GM19238 (cell line): ENCODE results near the gene PTPRF.

Experiments used
- DNase-seq: peaks from one replicate; pipeline ENCODE4 v3.0.0; 2011; ENCODE audit warnings: low spot score; ENCODE audit not compliant: insufficient read length

Gene PTPRF

DNA sequence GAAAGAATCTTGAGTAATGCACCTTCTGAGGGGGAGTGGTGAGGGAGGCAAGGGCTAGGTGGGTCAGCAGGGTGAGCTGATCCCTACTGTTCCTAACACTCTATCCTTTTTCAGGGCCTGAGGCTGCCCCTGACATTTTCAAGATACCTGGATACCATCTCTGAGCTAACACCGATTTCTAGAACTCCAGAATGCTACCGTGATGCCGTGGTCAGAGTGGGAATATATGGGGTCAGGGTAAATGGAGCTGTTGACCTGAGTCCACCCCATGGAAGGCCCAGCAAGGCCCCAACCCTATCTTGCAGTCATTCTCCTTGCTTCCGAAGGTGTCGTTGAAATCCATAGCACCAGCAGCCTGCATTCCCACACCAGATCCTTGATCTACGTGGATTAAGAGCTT, 18.0 kb upstream of the PTPRF start:
- no peak for DNase-seq

DNA sequence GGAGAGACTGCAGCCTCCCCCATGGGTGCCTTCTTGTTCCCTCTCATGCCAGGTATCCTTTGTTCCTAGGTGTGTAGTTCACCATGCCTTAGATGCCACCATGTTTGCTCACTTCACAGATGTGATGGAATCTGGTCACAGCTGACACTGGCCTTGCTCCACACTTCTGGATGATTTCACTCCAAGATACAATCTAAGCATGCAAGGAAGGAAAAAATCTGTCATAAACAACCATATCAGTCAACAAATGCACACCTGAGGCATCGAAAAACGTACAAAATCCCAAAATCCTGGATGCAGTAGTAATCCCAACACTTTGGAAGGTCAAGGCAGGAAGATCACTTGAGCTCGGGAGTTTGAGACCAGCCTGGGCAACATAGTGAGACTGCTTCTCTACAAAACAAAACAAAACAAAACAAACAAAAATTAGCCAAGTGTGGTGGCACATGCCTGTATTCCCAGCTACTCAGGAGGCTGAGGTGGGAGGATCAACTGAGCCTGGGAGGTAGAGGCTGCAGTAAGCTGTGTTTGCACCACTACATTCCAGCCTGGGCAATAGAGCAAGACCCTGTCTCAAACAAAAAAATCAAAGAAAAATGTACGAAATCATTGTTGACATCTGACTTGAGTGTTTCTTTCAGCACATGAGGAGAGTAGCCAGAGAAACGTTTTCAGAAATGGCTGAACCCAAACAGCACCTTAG, 17.1 kb upstream of the PTPRF start:
- DNase-seq = no peak

DNA sequence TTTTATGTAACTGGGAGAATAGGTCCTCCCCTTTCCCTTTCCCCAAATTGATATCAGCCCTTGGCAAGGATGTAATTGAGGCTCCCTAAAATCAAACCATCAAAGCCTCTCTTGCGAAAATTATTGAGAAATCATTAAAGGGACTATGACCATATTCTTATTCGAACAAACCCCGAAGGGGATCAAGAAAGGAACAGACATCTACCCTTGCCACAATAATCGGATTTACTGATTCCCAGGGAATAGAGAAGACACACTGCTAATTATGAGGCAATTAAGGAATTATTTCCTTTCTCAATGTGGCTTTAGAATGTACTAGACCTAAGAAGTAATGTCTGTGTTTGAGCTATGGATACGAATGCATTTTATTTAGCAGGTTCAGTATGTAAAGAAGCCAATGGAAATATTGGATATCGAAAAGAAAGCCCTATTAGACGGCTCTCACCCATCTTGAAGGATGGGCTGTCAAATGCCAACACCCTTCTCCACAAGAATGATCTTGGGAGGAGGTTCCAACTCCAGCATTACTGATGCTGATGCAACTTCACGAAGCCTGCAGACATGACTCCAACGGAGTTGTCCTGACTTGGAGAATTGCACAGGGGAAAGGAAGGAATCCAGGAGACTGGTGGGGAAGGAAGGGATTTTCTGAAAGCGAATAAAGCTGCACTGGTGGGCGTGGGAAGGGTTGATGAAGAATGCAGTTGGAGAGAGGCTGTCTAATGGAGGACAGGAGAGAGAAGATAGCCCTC, 11.6 kb upstream of the PTPRF start:
- no peak for DNase-seq

DNA sequence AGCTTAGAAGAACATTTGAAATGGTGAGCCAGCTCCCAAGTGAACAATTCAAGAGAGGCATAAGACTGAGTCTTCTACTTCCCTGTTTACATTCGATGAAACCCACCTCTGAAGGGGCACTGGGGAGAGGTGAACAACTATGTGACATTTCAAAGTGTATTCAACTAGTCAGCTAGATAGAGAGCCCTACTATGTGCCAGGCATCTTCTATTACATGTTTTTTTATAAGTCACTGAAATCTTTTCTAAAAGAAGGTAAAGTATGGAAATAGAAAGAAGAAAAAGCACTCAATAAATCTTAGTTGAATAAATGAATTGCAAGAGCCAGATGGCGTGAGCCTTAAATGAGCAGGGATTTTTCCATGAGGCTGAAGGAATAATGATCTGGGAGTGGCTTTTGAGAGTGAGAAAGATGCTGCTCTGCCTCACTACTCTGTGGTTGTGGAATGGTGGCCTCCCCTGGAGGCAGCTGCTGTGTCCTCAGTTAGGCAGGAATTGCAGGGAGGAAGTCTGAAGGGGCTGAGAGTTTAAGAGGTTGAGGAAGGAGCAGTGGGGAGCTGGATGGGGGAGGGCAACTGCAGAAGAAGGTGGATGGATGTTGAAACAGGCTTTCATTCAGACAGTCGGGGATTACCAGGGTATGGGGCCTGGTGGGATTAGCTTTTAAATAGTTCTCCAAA, 10.4 kb upstream of the PTPRF start:
- no peak for DNase-seq

DNA sequence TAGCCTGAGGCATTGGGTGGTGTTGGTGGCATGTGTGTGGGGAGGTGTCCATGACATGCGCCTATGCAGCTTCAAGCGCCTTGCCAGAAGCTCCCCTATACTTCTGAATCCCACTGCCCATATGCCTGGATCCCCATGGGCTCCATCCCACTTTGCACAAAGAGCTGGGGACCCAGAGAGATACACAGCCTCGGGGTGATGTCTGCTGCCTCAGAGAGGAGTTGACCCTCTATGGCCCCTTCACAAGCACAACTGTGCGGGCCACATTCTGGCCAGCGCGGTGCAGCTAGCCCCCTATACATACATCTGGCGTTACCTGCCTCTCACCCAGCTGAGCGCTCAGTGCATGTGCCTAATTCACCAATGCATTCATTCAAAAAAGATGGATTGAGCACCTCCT, 9.6 kb upstream of the PTPRF start:
- DNase-seq = no peak

DNA sequence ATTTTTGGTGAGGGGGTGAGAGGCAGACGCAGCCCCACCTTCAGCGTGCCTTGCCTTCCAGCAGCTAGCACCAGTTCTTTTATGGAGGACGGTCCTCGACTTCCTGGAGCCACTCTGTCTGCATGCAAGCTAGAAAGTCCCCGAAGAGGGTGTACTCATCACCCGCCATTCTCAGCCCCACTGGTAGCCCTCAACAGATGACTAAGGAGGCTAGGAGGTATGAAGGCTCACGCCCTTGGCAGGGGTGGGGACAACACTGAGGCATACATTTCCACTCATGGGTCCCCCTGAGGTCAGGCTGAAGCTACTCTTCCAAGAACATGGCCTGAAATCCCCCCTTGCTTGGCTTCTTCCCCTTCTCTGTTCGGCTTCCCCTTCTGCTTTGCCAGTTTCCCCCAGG, 8.9 kb upstream of the PTPRF start:
- DNase-seq = no peak

DNA sequence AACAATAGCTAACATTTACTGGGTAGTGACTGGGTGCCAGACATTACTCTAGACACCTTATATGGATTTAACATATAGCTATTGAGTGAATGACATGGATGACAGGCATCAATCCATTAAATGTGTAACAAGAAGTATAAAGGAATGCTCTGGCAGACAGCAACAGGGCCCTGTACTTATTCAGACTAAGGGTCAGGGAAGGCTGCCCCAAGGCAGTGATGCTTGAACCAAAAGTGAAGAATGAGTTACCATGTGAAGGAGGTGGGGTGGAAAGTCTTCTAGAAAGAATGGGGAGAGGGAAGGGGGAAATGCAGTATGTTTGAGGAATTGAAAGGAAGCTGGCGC, 8.3 kb upstream of the PTPRF start:
- DNase-seq = no peak

DNA sequence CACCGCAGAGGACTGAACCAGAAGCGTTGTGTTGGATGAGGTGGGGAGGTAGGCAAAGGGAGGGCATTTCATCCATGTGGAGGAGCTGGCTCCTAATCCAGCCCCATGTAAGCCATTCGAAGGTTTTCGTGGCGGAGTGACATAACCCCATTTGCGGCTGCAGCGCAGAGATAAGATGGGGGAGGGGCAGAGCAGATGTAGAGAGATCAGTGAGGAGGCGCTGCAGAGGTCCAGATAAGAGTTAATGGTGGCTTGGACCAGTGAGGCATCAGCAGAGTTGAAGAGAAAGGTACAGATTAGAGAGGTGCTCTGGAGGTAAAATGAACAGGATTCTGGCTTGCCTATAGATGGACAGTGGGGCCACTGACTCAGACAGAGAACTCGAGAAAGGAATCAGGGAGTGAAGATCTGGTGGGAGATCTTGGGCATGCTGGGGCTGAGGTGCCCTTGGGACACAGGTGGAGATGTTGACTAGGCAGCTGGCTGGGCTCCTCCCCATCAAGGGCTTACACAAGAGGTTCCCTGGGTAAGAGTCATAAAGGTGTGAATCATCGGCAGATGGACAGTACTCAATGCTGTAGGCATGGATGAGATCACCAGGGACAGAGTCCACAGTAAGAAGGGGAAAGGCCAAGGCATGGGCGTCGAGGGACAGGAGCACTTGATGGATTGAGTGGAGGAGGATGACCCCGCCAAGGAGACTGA, 7.8 kb upstream of the PTPRF start:
- no peak for DNase-seq

DNA sequence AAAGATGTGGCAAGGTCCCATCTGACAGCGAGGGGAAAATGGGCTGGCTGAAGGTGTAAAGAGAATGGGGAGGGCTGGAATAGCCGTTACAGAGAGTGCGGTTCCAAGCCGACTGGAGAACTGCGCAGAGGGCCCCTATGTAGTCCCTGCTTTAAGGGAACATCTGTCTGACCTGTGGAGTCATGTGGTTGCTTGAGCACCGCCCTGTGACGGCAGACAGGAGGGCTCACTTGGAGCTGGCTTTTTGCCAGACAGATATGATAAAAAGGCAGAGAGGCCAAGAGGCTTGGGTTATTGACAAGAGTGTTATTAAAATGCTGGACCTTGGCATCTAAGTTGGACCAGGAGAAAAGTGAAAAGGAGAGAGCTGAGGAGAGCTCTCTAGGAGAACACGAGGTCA, 5.9 kb upstream of the PTPRF start:
- DNase-seq = no peak

DNA sequence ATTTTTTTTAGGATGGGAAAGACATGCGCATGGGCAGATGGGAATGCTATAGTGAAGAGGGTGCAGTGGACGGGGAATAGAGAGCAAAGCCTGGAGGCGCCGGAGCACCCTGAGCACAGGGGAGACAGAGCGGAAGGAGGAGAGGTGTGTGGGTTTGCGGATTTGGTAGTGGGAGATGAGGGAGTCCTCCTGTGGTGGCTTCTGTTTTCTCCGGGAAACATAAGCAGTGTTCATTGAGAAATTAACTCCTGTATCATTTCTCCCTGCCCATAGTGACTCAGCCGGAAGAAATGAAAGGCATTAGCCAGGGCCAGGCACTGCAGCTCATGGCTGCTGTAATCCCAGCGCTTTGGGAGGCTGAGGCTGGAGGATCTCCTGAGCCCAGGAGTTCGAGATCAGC, 4.7 kb upstream of the PTPRF start:
- DNase-seq = no peak

DNA sequence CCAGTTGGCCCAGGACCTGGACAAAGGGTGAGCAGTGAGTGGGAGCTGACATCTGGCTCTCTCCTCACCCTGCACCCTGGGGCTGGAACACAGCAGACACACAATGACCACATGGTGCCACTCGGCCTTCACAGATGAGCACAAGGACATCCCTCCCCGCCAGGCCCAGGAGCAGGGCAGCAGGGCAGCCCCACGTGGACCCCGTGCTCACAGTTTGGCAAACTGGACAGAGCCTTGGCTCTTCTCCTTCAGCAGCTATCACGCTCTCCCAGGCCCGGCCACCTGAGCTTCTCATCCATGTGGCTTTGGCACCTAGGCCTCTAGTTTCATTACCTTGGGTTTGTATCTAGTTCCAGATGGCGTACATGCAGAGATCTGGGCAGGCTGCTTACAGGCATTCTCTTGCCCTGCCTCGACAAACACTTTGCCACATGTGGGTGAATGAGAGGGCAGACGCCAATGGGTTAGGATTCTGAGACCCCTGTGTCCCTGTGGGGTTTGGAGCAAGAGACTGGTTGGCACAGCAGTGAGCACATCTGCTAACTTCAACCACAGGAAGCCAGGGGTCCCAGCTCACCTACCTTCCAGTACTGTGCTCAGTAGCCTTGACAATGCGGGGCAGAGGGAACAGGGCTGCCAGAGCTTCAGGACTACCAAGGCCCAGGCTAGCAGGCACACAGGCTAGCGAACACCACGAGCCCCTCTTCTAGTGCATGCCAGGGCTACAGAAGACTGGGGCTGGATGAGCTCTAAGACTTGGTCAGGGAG, 3.4 kb upstream of the PTPRF start:
- no peak for DNase-seq

DNA sequence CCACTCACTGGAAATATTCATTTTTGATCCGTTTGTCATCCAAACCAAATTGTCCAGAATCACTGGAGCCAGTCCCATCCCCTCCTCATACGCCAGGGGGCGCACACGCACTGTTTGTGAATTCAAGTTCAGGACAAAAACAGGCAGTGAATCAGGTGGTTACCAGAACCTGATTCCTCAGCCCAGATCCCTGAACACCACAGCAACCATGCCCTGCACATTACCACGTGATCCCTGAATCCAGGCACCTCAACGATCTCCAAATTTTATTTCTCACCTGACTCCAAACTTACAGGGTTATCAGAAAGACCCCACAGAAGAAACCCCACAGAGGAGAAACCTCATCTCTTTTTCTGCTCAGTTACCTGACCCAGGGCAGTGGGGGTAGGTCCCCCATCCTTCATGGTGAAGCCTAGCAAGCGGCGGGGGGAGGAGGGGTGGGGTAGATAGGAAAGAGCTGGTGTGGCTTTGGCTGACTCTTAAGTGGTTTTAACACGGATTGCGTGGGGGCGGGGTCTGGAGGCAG, 1.4 kb upstream of the PTPRF start:
- DNase-seq = peak; percentile 73

DNA sequence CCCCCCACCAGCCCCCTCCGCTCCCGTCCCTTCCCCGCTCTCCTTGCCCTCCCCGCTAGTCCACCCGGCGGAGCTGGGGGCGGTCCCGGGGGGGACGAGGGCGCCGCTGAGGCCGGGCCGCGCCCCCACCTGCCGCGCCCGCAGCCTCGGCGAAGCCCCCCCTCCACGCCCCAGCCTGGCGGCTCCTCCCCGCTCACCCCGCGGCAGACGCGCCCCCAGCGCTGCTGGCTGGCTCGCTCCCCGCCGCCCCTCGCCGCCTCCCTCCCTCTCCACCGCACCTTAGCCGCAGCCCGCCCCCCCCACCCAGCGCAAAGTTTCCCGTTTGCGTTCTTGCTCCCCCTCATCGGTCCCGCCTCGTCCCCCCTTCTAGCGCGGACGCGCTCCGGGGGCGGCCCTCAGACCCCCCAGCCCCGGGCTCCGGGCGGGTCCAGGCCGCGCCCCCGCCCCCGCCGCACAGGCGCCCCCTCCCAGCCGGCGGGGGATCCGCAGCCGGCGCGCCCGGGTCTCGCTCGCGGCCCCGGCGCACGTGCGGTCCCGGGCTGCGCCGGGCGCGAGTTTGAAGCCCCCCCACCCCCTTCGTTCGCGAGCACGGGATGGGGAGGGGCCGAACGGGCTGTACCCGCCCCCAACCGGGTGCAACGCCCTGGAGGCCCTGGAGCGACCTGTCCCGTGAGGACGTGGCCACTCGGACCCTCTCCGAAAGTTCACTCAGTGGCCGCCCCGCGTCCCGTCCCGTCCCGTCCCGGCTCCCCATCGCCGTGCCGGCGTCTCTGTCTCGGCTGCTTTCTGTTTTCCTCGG, 623 bp downstream of the PTPRF start:
- no peak for DNase-seq

DNA sequence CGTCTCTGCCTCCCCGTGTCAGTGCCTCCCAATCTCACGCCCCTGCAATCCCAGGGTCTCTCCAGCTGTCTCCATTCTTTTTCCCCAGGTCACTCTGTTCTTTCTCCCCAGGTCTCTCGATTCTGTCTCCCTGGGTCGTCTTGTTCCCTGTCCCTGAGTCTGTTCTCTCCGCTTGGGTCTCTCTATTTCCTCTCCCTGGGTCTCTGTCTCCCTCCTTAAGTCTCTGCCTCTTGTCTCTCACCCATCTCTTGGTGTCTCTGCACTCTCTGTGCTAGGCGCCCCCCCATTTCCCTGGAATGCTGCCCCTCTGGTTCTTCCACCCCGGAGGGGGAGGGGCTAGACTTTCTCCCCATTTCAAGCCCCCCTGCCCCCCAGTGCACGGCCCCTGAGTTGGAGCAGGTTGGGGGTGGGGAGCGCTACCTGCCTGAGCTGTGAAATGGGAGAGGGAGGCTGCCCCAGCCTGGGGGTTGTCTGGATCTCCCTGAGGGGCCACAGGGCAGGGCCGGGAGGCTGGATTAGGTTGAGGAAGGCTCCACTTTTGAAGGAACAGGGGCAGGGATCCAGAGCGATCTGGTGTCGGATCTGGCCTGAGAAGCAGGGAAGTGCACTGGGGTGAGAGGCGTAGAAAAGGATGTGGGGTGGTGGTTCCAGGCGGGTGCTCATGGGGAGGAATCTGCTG, 1.4 kb downstream of the PTPRF start:
- DNase-seq = no peak

DNA sequence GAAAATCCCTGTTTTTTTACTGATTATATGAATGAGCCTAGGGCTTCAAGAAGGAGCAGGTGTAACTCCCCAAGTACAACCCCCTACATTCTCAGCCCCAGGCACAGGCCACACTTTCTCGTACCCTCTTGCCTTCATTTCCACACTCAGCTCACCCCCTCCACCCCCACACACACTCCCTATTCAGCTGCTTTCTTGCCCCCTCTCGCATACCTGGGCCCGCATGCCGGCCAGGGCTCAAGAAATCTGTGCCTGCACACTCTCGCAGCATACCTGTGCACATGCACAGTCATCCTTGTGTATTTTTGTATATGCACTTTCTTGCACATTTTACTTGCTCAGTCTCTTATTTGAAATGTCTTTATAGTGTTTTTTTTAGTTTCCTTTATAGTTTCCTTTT, 2.0 kb downstream of the PTPRF start:
- DNase-seq = no peak

DNA sequence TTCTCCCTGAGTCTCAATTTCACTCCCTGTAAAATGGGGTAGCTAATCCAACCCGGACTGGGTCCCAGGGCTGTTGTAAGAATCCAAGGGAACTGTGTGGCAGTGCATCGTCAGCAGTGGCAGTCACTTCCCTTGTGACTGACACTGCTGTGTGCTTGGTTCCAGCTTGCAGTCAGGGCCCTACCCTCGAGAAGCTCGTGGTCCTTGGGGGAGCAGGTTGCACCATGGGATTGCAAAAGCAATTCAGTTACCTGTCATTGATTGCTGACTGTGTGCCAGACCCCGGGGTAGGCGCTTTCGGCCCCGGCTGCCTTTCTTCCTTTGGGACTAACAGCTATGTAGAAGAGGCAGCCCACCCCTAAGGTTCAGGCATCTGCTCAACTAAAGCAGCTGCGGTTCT, 2.9 kb downstream of the PTPRF start:
- no peak for DNase-seq

DNA sequence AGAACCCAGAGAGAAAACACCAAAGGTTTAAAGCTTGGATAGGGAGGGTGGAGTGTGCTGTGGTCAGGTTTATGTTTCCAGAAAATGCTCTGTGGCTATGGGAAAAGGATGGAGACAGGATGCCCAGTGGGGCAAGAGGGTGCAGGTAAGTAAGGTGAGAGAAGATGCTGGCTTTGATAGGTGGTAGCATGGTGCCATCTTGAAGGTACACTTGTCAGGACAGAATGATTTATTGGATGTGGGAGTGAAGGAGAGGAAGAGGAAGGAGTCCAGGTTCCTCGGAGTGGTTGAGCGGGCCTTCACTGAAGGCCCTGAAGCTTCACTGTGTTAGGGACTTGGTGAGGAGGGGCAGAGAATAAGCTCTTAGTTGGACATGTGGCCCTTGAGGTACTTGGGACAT, 3.6 kb downstream of the PTPRF start:
- no peak for DNase-seq

DNA sequence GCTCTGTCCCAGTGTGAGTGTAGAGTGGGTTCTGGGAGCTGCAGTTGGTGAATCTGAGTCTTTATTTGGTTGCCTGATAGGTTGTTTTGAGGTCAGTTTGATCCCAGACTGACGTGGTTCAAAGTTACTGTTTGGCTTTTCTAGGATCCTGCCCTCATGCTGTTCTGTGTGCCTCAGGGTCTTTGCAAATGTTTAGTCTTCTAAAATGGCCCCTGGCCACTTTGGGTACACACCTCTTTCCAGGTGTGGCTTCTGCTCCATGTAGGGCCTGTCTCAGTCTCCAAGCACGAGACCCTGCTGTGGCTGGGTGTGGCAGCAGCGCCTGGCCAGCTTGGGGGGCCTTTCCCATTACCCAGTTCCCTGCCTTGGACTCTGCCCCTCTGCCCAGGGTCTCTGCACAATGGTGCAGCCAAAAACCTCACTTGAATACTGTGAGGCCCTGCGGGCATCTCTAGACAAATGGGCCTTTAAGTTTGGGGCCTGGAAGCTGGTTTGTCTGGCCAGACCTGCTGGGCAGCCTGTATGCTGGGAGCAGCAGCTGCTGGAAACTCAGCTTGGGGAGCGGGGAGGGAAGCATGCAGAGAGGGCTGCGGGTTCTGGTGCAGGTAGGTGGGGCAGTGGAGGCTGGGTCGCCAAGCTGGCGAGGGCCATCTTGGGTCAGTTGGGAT, 5.6 kb downstream of the PTPRF start:
- DNase-seq = no peak

DNA sequence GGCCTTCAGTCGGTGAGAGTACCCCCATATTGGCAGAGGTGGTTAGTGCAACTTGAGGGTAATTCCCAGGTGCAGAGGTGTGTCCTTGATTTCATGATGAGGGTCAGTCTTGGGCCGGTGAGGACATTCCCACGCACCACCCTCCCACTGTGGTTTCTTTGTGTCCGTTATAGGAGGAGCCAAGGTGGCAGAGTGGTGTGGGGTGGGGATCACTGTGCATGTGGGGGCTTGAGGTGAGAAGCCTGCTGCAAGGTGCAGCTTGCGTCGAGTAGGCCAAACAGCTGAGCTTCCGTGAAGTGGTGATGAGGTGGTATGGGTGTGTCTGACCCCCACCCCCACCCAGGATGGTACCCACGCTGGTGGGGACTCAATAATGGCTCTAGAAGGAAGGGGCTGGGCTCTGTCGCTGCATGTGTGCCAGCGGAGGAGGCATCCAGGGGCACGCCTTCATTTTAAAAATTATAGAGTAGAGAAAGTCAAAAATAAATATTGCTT, 6.2 kb downstream of the PTPRF start:
- DNase-seq = no peak
